Loucy (cell line): ENCODE data around the gene FOS.

Experiments used
- H2AFZ ChIP-seq: fragments of 200-600 bp; sonication (generic); 2 replicates; pipeline ENCODE4 v1.6.0; 2016; ENCODE audit warnings: antibody characterized with exemption, mild to moderate bottlenecking, low read length, moderate library complexity
- H3F3A ChIP-seq: fragments of 200-600 bp; 2 replicates; pipeline ENCODE4 v1.6.0; 2016; ENCODE audit warnings: antibody characterized with exemption, low read depth, mild to moderate bottlenecking
- H3K27me3 ChIP-seq: fragments of 200-600 bp; sonication (generic); 2 replicates; pipeline ENCODE4 v1.6.1; 2014; ENCODE audit warnings: low read length, mild to moderate bottlenecking; ENCODE audit not compliant: insufficient read depth, poor library complexity, severe bottlenecking
- H3K36me3 ChIP-seq: fragments of 200-600 bp; sonication (generic); 2 replicates; pipeline ENCODE4 v1.6.1; 2016; ENCODE audit warnings: low read length; ENCODE audit not compliant: insufficient read depth
- H3K4me1 ChIP-seq: fragments of 200-600 bp; sonication (generic); 2 replicates; pipeline ENCODE4 v1.5.1; 2014; ENCODE audit warnings: low read length, mild to moderate bottlenecking; ENCODE audit not compliant: insufficient read depth, poor library complexity, severe bottlenecking
- H3K4me2 ChIP-seq: fragments of 200-600 bp; sonication (generic); 2 replicates; pipeline ENCODE4 v1.6.0; 2014; ENCODE audit warnings: antibody characterized with exemption, low read length, low read depth, mild to moderate bottlenecking; ENCODE audit not compliant: poor library complexity, severe bottlenecking
- H3K4me3 ChIP-seq: fragments of 200-600 bp; sonication (generic); 2 replicates; pipeline ENCODE4 v1.5.1; 2014; ENCODE audit warnings: low read length, mild to moderate bottlenecking, mixed read lengths; ENCODE audit not compliant: poor library complexity, severe bottlenecking
- H3K79me2 ChIP-seq: fragments of 200-600 bp; sonication (generic); 2 replicates; pipeline ENCODE4 v1.6.1; 2014; ENCODE audit warnings: low read length; ENCODE audit not compliant: insufficient read depth
- H3K9ac ChIP-seq: fragments of 200-600 bp; sonication (generic); 2 replicates; pipeline ENCODE4 v1.6.0; 2014; ENCODE audit warnings: mild to moderate bottlenecking, low read depth, low read length, moderate library complexity; ENCODE audit not compliant: poor library complexity, severe bottlenecking
- H3K9me2 ChIP-seq: fragments of 200-600 bp; sonication (generic); replicated peaks from 2 replicates; pipeline ENCODE4 v1.6.1; 2016; ENCODE audit warnings: low read depth, low read length, mixed read lengths
- H3K9me3 ChIP-seq: fragments of 200-600 bp; sonication (generic); 2 replicates; pipeline ENCODE4 v1.6.1; 2014; ENCODE audit warnings: mild to moderate bottlenecking, antibody characterized with exemption, low read length, low read depth; ENCODE audit not compliant: insufficient read depth
- H4K20me1 ChIP-seq: fragments of 200-600 bp; sonication (generic); 2 replicates; pipeline ENCODE4 v1.6.0; 2014; ENCODE audit warnings: antibody characterized with exemption, low read length, mild to moderate bottlenecking; ENCODE audit not compliant: insufficient read depth, poor library complexity, severe bottlenecking
- CTCF ChIP-seq: fragments of 200-600 bp; sonication (generic); conservative IDR thresholded peaks from 2 replicates; pipeline ENCODE4 v1.5.1; 2014; ENCODE audit warnings: mild to moderate bottlenecking, antibody characterized with exemption, low read length
- EZH2phosphoT487 ChIP-seq: fragments of 200-600 bp; IDR thresholded peaks from 2 replicates; pipeline ENCODE4 v1.6.1; 2018; ENCODE audit warnings: antibody characterized with exemption, mild to moderate bottlenecking, moderate library complexity, borderline replicate concordance

The FOS gene

DNA sequence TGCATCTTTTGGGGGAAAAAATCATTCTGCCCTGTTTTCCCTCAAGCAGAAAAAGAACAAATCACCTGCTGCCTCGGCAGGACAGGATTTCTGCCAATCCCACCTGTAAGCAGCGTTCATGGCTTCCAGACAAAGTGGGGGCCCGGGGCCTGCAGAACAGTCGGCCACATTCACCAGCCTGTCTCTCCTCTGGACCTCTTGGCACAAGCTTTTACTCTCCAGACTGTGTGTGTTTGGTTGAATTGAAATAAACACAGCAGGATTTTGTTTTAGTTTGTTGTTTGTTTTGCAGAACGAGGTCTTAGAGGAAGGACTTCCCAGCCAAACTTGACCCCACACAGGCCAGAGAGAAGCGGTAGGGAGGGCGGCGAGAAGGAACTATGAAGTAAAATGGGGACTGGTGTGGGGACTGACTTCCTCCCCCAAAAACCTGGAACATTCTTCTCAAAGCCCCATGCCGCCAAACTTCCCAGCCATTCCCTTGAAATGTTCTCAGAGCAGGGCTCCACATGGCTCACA lies 41.7 kb upstream of the FOS start:
- Histone ChIP-seq H3K9ac (no peak overlapping the region), H3K4me1 (peaks cover 25% of the 10 kb centered on the region), H3K79me2 (no peaks in the 10 kb centered on the region), H3K27me3 (no peaks in the 10 kb centered on the region), H3K9me2 (no peaks in the 10 kb centered on the region), H3K4me3 (no peak overlapping the region), H2AFZ (peak overlapping the region; percentile 64; the same call in 1 of the 2 replicates), H3K36me3 (no peaks in the 10 kb centered on the region), H4K20me1 (no peaks in the 10 kb centered on the region), H3F3A (0 out of 2 replicates have a peak, but pooled peaks cover 2% of the 10 kb centered on the region), H3K9me3 (no peaks in the 10 kb centered on the region), H3K4me2 (no peak overlapping the region)
- TF ChIP-seq EZH2phosphoT487 (no peak), CTCF (no peak)

DNA sequence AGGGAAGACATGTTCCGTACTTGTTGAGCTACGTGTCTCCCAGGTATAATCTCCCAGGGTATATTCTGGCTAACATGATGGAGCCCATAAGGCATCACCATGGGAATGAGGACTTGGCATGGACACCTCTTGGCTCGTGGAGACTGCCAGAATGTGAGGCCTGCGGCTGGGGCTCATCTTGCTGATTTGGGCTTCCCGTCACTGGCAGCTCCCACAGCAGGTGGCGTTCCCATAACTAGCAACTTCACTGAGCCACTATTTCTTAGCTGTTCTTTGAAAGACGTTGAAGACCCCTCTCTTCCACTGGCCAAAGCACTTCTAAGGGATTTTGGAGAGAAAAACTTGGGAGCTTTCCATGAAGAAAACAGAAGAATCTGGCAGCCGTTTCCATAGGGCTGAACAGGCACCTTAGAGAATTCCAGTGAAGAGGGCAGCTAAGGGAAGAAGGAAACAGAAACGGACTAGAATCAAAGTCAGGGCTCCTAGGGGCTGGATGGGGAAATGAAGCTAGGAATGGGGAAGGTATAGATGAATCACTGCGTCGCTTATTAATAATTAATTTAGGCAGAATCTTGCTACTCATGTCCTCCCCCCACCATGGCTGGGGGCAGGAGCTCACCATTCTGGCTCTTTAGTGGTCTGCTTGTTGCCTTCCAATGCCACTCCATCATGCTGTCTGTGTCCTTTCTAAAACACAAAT lies 39.7 kb upstream of the FOS start:
- H3K4me1 ChIP-seq, result peaks cover 18% of the 10 kb centered on the region
- H4K20me1 ChIP-seq, result no peaks in the 10 kb centered on the region
- TF ChIP-seq CTCF (no peak), EZH2phosphoT487 (no peak)
- H2AFZ ChIP-seq, result no peak overlapping the region
- no peak overlapping the region for H3K4me3 ChIP-seq
- H3K9ac ChIP-seq, result no peak overlapping the region
- no peaks in the 10 kb centered on the region for H3K9me3 ChIP-seq
- no peaks in the 10 kb centered on the region for H3K36me3 ChIP-seq
- H3K79me2 ChIP-seq, result no peaks in the 10 kb centered on the region
- no peaks in the 10 kb centered on the region for H3F3A ChIP-seq
- no peaks in the 10 kb centered on the region for H3K9me2 ChIP-seq
- H3K4me2 ChIP-seq, result no peak overlapping the region
- H3K27me3 ChIP-seq, result no peaks in the 10 kb centered on the region

- Histone ChIP-seq H3K4me2 (no peak overlapping the region), H2AFZ (no peak overlapping the region), H3K36me3 (no peaks in the 10 kb centered on the region), H3K4me1 (peaks cover 18% of the 10 kb centered on the region), H3K9me2 (no peaks in the 10 kb centered on the region), H3K9me3 (no peaks in the 10 kb centered on the region), H3K4me3 (no peak overlapping the region), H3K27me3 (no peaks in the 10 kb centered on the region), H3F3A (no peaks in the 10 kb centered on the region), H3K9ac (no peak overlapping the region), H3K79me2 (no peaks in the 10 kb centered on the region), H4K20me1 (no peaks in the 10 kb centered on the region)
- TF ChIP-seq CTCF (no peak), EZH2phosphoT487 (no peak)
These were observed 37.8 kb upstream of the FOS start for GRCh38 chr14:75240781-75241180.
